Epithelial cell of proximal tubule (primary cell): ENCODE data around the gene INPP5A. TPM values are rescaled to one million over a fixed set of nuclear protein-coding genes. Genes with fewer than 3 reads are reported as not detected.

Experiments
- DNase-seq: peaks from one replicate; pipeline ENCODE4 v3.0.0-alpha.2; 2011; ENCODE audit warnings: low read depth
- H3K4me3 ChIP-seq: 2 replicates; pipeline ENCODE4 v1.5.1; 2011; ENCODE audit warnings: low read depth, mild to moderate bottlenecking, low read length
- CTCF ChIP-seq: conservative IDR thresholded peaks from 2 replicates; pipeline ENCODE4 v1.5.1; 2012; ENCODE audit warnings: low read depth, mild to moderate bottlenecking, low read length
- total RNA-seq: library from RNA; depleted of rRNA; stranded (reverse); fragments of >200 nt; gene quantifications from 2 replicates; pipeline ENCODE4 v1.2.3, GENCODE V29; 2015

INPP5A gene
- total RNA-seq, 1 donor from 2014 or later: 30.4 TPM

GRCh38 chr10:132810141-132810806 is 272.7 kb downstream of the INPP5A start:
- no peak for TF ChIP-seq CTCF
- DNase-seq: no peak
- H3K4me3 ChIP-seq: no peak overlapping the region

- no peak for DNase-seq
- no peak overlapping the region for H3K4me3 ChIP-seq
- TF ChIP-seq CTCF: no peak
Observed at GRCh38 chr10:132810807-132811700, 273.5 kb downstream of the INPP5A start.

GRCh38 chr10:132811891-132812481 is 274.4 kb downstream of the INPP5A start:
- no peak overlapping the region for H3K4me3 ChIP-seq
- TF ChIP-seq CTCF: no peak
- DNase-seq: no peak

GRCh38 chr10:132812520-132812919 is 274.9 kb downstream of the INPP5A start:
- DNase-seq: no peak
- no peak overlapping the region for H3K4me3 ChIP-seq
- no peak for TF ChIP-seq CTCF

GRCh38 chr10:132813001-132813401 is 275.4 kb downstream of the INPP5A start:
- TF ChIP-seq CTCF: no peak
- no peak overlapping the region for H3K4me3 ChIP-seq
- no peak for DNase-seq

GRCh38 chr10:132813560-132814468 is 276.2 kb downstream of the INPP5A start:
- TF ChIP-seq CTCF: no peak
- no peak for DNase-seq
- no peak overlapping the region for H3K4me3 ChIP-seq
